Lung (tissue), 12 donors: ENCODE measurements around the gene ATP11A. TPM values are rescaled to one million over a fixed set of nuclear protein-coding genes. Genes with fewer than 3 reads are reported as not detected.

Experiments
- ATAC-seq: fragments of 200-7000 bp; cut with Tn5 transposase; one replicate; pipeline ENCODE4 v1.9.1; 2020; ENCODE audit warnings: moderate number of reproducible peaks; ENCODE audit not compliant: insufficient read depth, low FRiP score
- DNase-seq, 3 donors: peaks; one replicate each; pipeline ENCODE4 v3.0.0-alpha.2; 2013 to 2017
- H3K27ac ChIP-seq, 2 donors: one replicate each; pipeline ENCODE4 v1.5.1; 2013; ENCODE audit warnings: mild to moderate bottlenecking in 2 of 2, moderate library complexity in 2 of 2, control low read depth in 1 of 2, inconsistent platforms in 1 of 2, low read depth in 1 of 2, low read length in 1 of 2
- H3K27me3 ChIP-seq, 3 donors: one replicate each; pipeline ENCODE4 v1.5.1; 2013; ENCODE audit warnings: low read length in 2 of 3; ENCODE audit not compliant: control insufficient read depth in 3 of 3, insufficient read depth in 3 of 3
- H3K36me3 ChIP-seq, 4 donors: one replicate each; pipeline ENCODE4 v1.5.1; 2013; ENCODE audit warnings: low read length in 4 of 4, mild to moderate bottlenecking in 1 of 4, moderate library complexity in 1 of 4; ENCODE audit not compliant: control insufficient read depth in 4 of 4, insufficient read depth in 4 of 4
- H3K4me1 ChIP-seq, 5 donors: one replicate each; pipeline ENCODE4 v1.5.1; 2013; ENCODE audit warnings: low read length in 5 of 5, mild to moderate bottlenecking in 2 of 5, moderate library complexity in 1 of 5; ENCODE audit not compliant: control insufficient read depth in 5 of 5, insufficient read depth in 5 of 5
- H3K4me3 ChIP-seq: one replicate; pipeline ENCODE4 v1.5.1; 2013; ENCODE audit warnings: mild to moderate bottlenecking, control low read depth, moderate library complexity
- H3K9ac ChIP-seq, 2 donors: one replicate each; pipeline ENCODE4 v1.5.1; 2013; ENCODE audit warnings: low read length in 2 of 2, control low read depth in 1 of 2; ENCODE audit not compliant: insufficient read depth in 1 of 2
- H3K9me3 ChIP-seq, 4 donors: one replicate each; pipeline ENCODE4 v1.5.1; 2013; ENCODE audit warnings: low read length in 3 of 4, mild to moderate bottlenecking in 1 of 4, moderate library complexity in 1 of 4; ENCODE audit not compliant: control insufficient read depth in 4 of 4, insufficient read depth in 3 of 4
- CTCF ChIP-seq: IDR thresholded peaks from 2 replicates; pipeline ENCODE4 v1.5.1; 2012; ENCODE audit warnings: mild to moderate bottlenecking; ENCODE audit errors: control extremely low read depth, extremely low read depth
- WGBS, 2 donors: extraction: QIAGEN DNeasy Blood & Tissue Kit; methylation state at CpG; one replicate each; pipeline ENCODE4 v1.1.7; 2013; 5-methylcytosine and 5-hydroxymethylcytosine counted together
- polyA plus RNA-seq, 2 donors: library from polyadenylated mRNA; stranded (reverse); fragments of 200-250 nt; gene quantifications; one replicate each; pipeline ENCODE4 v1.2.1, GENCODE V29; 2013
- total RNA-seq, 2 donors: library from RNA; depleted of rRNA in 1 of 2; stranded (reverse); fragments of >200 nt in 1 of 2; gene quantifications; one replicate each; pipeline ENCODE4 v1.2.1, GENCODE V29; 2014 to 2021
- donor health status: control.
- donor health status: control.
- donor health status: Bipolar disorder and iron deficiency.
- donor health status: healthy.
- donor health status: DM: yes; HTN: yes; CAD: no.

Gene ATP11A
- total and polyA plus RNA-seq, 4 donors: 46.3 to 317 (median 162) TPM

- Histone ChIP-seq H3K4me3 (no peak overlapping the region), H3K9me3 (no peaks in the 10 kb centered on the region), H3K27ac (no peak overlapping the region), H3K36me3 (no peaks in the 10 kb centered on the region), H3K27me3 (peaks cover 0 to 3% (median 0%) of the 10 kb centered on the region in 3 donors), H3K4me1 (no peaks in the 10 kb centered on the region), H3K9ac (no peak overlapping the region)
- no peak for ATAC-seq
- DNase-seq: peak in 1 of 3 donors; percentile 2
- WGBS, 2 donors: 85 to 87% methylated on average over 22 of the region's 22 CpGs
- TF ChIP-seq CTCF: no peak
Observed at GRCh38 chr13:112664501-112665203, 25.2 kb upstream of the ATP11A start.

GRCh38 chr13:112668924-112669323 is 20.9 kb upstream of the ATP11A start:
- H3K36me3 ChIP-seq: no peaks in the 10 kb centered on the region
- H3K27ac ChIP-seq: no peak overlapping the region
- no peak for DNase-seq

GRCh38 chr13:112669881-112670499 is 19.8 kb upstream of the ATP11A start:
- no peak for TF ChIP-seq CTCF
- DNase-seq (peak in 1 of 3 donors; percentile 8), ATAC-seq (no peak)
- Histone ChIP-seq H3K4me1 (no peaks in the 10 kb centered on the region), H3K4me3 (no peak overlapping the region), H3K9me3 (peaks cover 0 to 2% (median 0%) of the 10 kb centered on the region in 4 donors), H3K9ac (no peak overlapping the region), H3K27ac (no peak overlapping the region), H3K27me3 (peaks cover 0 to 3% (median 0%) of the 10 kb centered on the region in 3 donors), H3K36me3 (no peaks in the 10 kb centered on the region)
- 81 to 85% methylated on average over 10 of the region's 10 CpGs for WGBS, 2 donors

More at GRCh38 chr13:112668924-112669323, 20.9 kb upstream of the ATP11A start:
- 89 to 90% methylated on average over 13 of the region's 13 CpGs for WGBS, 2 donors
- H3K9ac ChIP-seq: no peak overlapping the region
- no peak for TF ChIP-seq CTCF
- peaks cover 0 to 3% (median 0%) of the 10 kb centered on the region in 3 donors for H3K27me3 ChIP-seq
- no peak overlapping the region for H3K4me3 ChIP-seq
- H3K9me3 ChIP-seq: peaks cover 0 to 2% (median 0%) of the 10 kb centered on the region in 4 donors
- no peaks in the 10 kb centered on the region for H3K4me1 ChIP-seq
- no peak for ATAC-seq
